Activated CD8-positive, alpha-beta T cell treated with anti-CD3 and anti-CD28 coated beads for 36 hours (primary cell): ENCODE results near the gene RPL15. TPM values are rescaled to one million over a fixed set of nuclear protein-coding genes. Genes with fewer than 3 reads are reported as not detected.

ENCODE experiments used
- ATAC-seq: fragments of 200-7000 bp; cut with Tn5 transposase; one replicate; pipeline ENCODE4 v1.10.0; 2021; ENCODE audit warnings: mild to moderate bottlenecking, moderate library complexity
- CTCF ChIA-PET: fragments of 350-600 bp; sonication (Branson Sonifier 250); formaldehyde crosslinking; loops from one replicate; lab custom pipeline; 2021; ENCODE audit warnings: antibody characterized with exemption; lab: Charles Lee
- POLR2A ChIA-PET: fragments of 350-600 bp; sonication (Branson Sonifier 250); formaldehyde crosslinking; loops from one replicate; lab custom pipeline; 2021; ENCODE audit warnings: antibody characterized with exemption; lab: Charles Lee
- DNase-seq: peaks from one replicate; pipeline ENCODE4 v3.0.0-alpha.2; 2020
- H3K27ac Mint-ChIP-seq: one replicate; pipeline ENCODE4 v1.8.0; 2021; ENCODE audit warnings: mild to moderate bottlenecking, mixed read lengths
- H3K27me3 Mint-ChIP-seq: one replicate; pipeline ENCODE4 v1.8.0; 2021; ENCODE audit warnings: mixed read lengths
- H3K36me3 Mint-ChIP-seq: one replicate; pipeline ENCODE4 v1.8.0; 2021; ENCODE audit warnings: low read depth, mixed read lengths
- H3K4me1 Mint-ChIP-seq: one replicate; pipeline ENCODE4 v1.8.0; 2021; ENCODE audit warnings: low read depth, mixed read lengths
- H3K4me3 Mint-ChIP-seq: one replicate; pipeline ENCODE4 v1.8.0; 2021; ENCODE audit warnings: mild to moderate bottlenecking, moderate library complexity, mixed read lengths
- H3K9me3 Mint-ChIP-seq: one replicate; pipeline ENCODE4 v1.8.0; 2021; ENCODE audit warnings: mixed read lengths
- CTCF ChIP-seq: fragments of 200-600 bp; IDR thresholded peaks from one replicate; pipeline ENCODE4 v1.8.0; 2022; ENCODE audit warnings: antibody characterized with exemption, mild to moderate bottlenecking
- intact Hi-C: fragments of 100-400 bp; cut with micrococcal nuclease; formaldehyde crosslinking; loops from one replicate; pipeline ENCODE4 v1.10.0; 2022
- total RNA-seq, 2 experiments: library from RNA; stranded (reverse); gene quantifications; one replicate each; pipeline ENCODE4 v1.2.3, GENCODE V29; 2021

Gene RPL15
- total RNA-seq, 2 experiments from 2014 or later = 2,671 to 2,747 TPM

DNA sequence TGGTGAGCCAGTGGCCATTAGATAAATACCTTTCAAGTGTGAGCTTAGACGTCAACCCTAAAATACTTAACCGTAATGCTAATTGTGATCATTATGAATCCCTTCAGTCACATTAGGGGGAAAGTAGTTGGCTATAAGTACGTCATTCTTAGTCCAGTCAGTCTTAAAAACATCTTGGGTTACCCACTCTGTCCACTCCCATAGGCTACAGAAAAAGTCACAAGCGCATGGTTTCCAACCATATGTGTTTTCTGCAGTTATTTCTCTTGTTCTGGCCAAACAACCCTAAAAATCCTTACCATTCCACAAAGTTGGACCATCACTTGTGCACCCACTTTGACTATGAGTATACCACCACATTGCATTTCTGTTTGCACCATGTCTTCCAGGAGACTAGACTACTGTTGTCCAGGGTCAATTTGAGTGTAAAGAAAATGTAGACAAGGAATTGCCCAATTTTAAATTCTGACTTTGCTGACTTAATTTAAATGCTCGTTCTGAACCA, 3.3 kb downstream of the RPL15 start:
- no peak for DNase-seq
- Mint-ChIP-seq H3K36me3 (peaks cover 46% of the 10 kb centered on the region), H3K4me1 (peaks cover 26% of the 10 kb centered on the region), H3K27me3 (peaks cover 2% of the 10 kb centered on the region), H3K9me3 (no peaks in the 10 kb centered on the region), H3K27ac (peak overlapping the region; percentile 72), H3K4me3 (peak overlapping the region; percentile 99)
- POLR2A ChIA-PET = interaction anchor here (0.6 to 5.0 kb wide), 7 partner anchors 10 to 113 kb away, joined by 3 to 60 read pairs (median 5); partner anchors contain the start of gene NR1D2
- CTCF ChIA-PET = no interaction called here
- no peak for ATAC-seq
- intact Hi-C loops = no loop called here
- no peak for TF ChIP-seq CTCF

- Mint-ChIP-seq H3K4me1 (peaks cover 20% of the 10 kb centered on the region), H3K27ac (peak overlapping the region; percentile 72), H3K27me3 (no peaks in the 10 kb centered on the region), H3K4me3 (no peak overlapping the region), H3K9me3 (no peaks in the 10 kb centered on the region), H3K36me3 (peaks cover 46% of the 10 kb centered on the region)
- DNase-seq (no peak), ATAC-seq (no peak)
- intact Hi-C loops = no loop called here
- TF ChIP-seq CTCF = no peak
- ChIA-PET POLR2A (interaction anchor here (1.7 kb wide), 1 partner anchor 10 kb away, joined by 8 read pairs; no protein-coding TSS in a partner anchor), CTCF (no interaction called here)
Observed at GRCh38 chr3:23921052-23921511, 4.2 kb downstream of the RPL15 start.

DNA sequence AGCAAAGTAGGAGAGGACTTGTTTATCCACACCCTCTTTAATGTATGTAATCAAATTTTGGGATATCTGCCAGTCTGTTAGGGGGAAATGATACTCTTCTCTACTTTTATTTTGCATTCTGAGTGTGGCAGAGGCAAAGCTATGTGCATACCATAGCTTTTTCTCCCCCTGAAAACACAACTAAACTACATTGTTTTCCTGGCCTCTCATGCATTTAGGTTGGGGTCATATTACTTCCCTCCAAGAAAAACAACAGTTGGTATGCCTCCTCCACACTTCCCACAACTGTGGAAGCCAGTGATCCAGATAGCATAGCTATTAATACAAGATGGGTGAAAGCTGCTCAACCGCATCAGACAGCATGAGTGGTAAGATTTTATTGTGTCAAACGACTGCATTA, 6.9 kb downstream of the RPL15 start:
- no peak for TF ChIP-seq CTCF
- DNase-seq = no peak
- Mint-ChIP-seq H3K36me3 (peaks cover 27% of the 10 kb centered on the region), H3K4me1 (peaks cover 18% of the 10 kb centered on the region), H3K27ac (no peak overlapping the region), H3K27me3 (no peaks in the 10 kb centered on the region), H3K4me3 (no peak overlapping the region), H3K9me3 (no peaks in the 10 kb centered on the region)
- intact Hi-C loops = no loop called here
- ChIA-PET POLR2A (interaction anchor here (0.5 to 2.2 kb wide), 5 partner anchors 11 to 881 kb away, joined by 3 to 10 read pairs (median 3); no protein-coding TSS in a partner anchor), CTCF (interaction anchor here (0.9 kb wide), 2 partner anchors 17 to 35 kb away, joined by 3 read pairs; no protein-coding TSS in a partner anchor)
- ATAC-seq = no peak

DNA sequence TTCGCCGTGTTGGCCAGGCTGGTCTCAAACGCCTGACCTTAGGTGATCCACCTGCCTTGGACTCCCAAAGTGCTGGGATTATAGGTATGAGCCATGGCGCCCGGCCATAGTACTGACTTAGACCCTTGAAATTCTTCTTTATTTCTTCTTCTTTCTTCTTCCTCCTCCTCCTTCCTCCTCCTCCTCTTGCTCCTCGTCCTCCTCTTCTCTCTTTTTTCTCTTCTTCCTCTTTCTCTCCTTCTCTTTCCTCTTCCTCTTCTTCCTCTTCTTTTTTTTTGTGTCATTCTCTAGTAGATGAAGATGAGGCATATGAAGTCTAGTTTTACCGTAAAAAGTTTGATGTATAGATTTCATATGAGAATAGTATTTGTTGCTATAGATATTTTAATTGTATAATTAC, 9.3 kb downstream of the RPL15 start:
- Mint-ChIP-seq H3K36me3 (peaks cover 3% of the 10 kb centered on the region), H3K4me1 (peaks cover 2% of the 10 kb centered on the region), H3K9me3 (no peaks in the 10 kb centered on the region), H3K27ac (no peak overlapping the region), H3K4me3 (no peak overlapping the region), H3K27me3 (no peaks in the 10 kb centered on the region)
- ATAC-seq (no peak), DNase-seq (no peak)
- ChIA-PET POLR2A (interaction anchor here (0.6 to 7.1 kb wide), 4 partner anchors 8 to 117 kb away, joined by 3 to 60 read pairs (median 12); partner anchors contain the start of genes NKIRAS1 and RPL15), CTCF (no interaction called here)
- TF ChIP-seq CTCF = no peak
- intact Hi-C loops = no loop called here

- no peak for DNase-seq
- no peak overlapping the region for H3K27ac Mint-ChIP-seq
- CTCF ChIA-PET = interaction anchor here (0.6 kb wide), 1 partner anchor 10 kb away, joined by 3 read pairs; the partner anchor contains the start of genes NKIRAS1 and RPL15
- H3K4me1 Mint-ChIP-seq = peaks cover 2% of the 10 kb centered on the region
- no peak for ATAC-seq
- POLR2A ChIA-PET = interaction anchor here (7.1 kb wide), 1 partner anchor 9 kb away, joined by 60 read pairs; the partner anchor contains the start of genes NKIRAS1 and RPL15
- no peak overlapping the region for H3K4me3 Mint-ChIP-seq
- H3K9me3 Mint-ChIP-seq = no peaks in the 10 kb centered on the region
- no peaks in the 10 kb centered on the region for H3K27me3 Mint-ChIP-seq
- H3K36me3 Mint-ChIP-seq = no peaks in the 10 kb centered on the region
- intact Hi-C loops = no loop called here
- no peak for TF ChIP-seq CTCF
Observed at GRCh38 chr3:23926736-23927135, 9.8 kb downstream of the RPL15 start.
